Measurements from ENCODE around the gene SPATS1. TPM values are rescaled to one million over a fixed set of nuclear protein-coding genes. Genes with fewer than 3 reads are reported as not detected.

SPATS1 gene, protein sequence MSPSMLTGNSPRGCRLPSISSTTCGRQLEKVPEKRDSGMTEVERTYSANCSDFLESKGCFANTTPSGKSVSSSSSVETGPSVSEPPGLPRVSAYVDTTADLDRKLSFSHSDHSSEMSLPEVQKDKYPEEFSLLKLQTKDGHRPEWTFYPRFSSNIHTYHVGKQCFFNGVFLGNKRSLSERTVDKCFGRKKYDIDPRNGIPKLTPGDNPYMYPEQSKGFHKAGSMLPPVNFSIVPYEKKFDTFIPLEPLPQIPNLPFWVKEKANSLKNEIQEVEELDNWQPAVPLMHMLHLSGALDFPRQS
- total RNA-seq (2022; extraction: Qiagen RNA extraction; ENCODE audit: low read depth): not detected in 5 replicates

DNA sequence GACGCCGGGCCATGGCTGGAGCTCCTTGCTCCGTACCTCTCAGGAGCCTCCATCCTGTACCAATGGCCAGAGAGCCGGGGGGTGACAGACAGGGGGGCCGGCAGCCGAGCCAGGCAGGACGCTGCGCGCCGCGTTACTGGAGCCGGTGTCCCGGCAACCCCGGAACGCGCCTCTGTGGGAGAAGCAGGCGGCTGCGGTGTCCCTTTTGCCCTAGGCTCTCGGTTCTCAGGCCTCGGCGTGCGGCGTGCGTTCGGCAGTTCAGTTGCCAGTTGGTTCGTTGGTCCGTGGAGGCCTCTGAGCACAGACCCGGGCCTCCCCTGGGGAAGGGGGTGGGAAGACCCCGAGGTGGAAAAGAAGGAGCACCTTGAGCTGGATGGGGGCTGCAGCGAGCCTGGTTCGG, at the start of gene SPATS1:
SPATS1 (plus strand) TSS at position 162 of the 400 bp plus-strand sequence. CDS start 446 bp downstream, outside the sequence.

DNA sequence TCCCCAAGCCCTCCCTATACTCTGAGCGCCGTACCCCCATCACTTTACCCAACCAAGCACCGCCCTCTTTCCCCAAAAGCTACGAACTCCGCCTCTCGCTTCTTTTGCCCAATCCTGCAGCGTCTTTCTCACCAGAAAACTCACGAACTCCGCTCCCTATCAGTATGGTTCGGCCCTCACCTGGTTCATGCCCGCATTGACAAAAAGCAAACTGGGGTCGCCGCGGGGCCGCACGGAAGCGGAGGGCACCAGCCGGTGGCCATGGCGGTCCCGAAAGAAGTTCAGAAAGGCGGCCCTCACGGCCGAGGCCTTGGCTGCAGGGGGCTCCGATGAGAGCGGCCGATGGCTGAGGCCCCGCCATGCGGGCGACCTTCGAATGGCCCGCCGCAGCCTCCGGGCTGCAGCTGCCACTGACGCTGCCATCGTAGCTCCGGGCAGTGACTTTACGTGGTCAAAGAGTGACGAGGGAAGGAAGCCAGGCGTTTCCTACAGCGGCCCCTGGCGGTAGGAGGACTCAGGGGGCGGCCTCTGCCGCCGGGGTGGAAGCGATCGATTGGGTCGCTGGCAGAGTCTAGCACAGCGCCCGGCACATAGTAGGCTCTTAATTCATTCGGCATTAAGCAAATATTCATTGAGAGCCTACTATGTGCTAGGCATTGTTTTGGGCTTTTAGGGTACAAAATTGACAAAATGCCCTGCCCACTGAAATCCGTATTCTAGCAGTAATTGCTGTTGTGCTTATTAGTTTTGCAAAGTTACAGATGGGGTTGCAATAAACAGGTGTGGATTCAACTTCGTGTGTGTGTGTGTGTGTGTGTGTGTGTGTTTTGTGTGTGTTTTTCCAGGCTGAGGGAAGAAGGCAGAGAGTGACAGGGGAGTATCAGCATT, 29.3 kb upstream of the SPATS1 start, which contains the start of gene AARS2:
AARS2 (minus strand) TSS at position 447 of the 888 bp plus-strand sequence; CDS start at position 423, 24 bp downstream.

DNA sequence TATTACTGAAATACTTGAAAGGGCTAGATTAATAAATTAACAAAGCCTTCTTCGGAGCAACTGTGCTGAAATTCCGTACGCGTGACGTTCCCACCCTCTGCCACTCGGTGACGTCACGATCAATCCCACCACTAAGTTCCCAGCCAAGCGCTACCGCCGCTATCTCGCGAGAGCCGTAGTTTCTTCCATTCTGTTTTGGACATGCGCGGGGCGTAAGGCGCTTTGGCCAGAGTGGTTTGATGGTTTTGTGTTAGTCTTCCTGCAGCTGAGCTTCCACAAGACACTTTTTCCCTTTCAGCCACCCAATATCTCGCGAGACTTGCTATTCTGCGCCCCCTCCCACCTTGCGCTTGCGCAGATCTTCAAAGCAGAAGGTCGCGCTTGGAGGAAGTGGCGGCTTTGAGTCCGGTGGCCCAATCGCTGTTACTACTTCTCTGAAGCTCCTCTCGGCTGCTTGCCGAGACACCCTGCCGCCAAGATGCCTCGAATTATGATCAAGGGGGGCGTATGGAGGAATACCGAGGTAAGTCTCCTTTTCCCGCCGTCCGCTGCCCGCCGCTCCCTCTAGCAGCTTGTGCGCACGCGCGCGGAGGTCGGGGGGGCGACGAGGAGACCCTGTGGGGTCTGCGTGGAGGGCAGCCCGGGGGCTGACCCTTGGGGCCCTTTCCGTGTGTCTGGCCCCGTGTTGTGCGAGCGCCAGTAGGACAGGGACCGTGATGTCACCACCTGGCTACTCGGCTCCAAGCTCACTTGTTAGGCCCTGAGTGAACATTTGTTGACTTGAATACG, 45.1 kb downstream of the SPATS1 start, which contains the start of gene CDC5L:
CDC5L (plus strand) TSS at position 361 of the 789 bp plus-strand sequence; CDS start at position 479, 118 bp downstream.

Other genes starting within 250 kb of the SPATS1 start
- 54.6 to 77.9 TPM (median 66.5 TPM) in 5 replicates for gene MRPL14, start 215.2 kb upstream of the SPATS1 start, total RNA-seq (2022; extraction: Qiagen RNA extraction; ENCODE audit: low read depth)
- gene TMEM63B, start 215.1 kb upstream of the SPATS1 start, total RNA-seq (2022; extraction: Qiagen RNA extraction; ENCODE audit: low read depth): 9.7 to 20.1 TPM (median 16.0 TPM) in 5 replicates
- gene CAPN11, start 183.8 kb upstream of the SPATS1 start, total RNA-seq (2022; extraction: Qiagen RNA extraction; ENCODE audit: low read depth): not detected in 5 replicates
- gene MYMX, start 125.7 kb upstream of the SPATS1 start, total RNA-seq (2022; extraction: Qiagen RNA extraction; ENCODE audit: low read depth): not detected in 5 replicates
- gene SLC29A1, start 119.1 kb upstream of the SPATS1 start, total RNA-seq (2022; extraction: Qiagen RNA extraction; ENCODE audit: low read depth): 37.0 to 58.9 TPM (median 57.3 TPM) in 5 replicates
- 1,146 to 1,419 TPM (median 1,243 TPM) in 5 replicates for gene HSP90AB1, start 95.5 kb upstream of the SPATS1 start, total RNA-seq (2022; extraction: Qiagen RNA extraction; ENCODE audit: low read depth)
- 45.6 to 69.6 TPM (median 65.1 TPM) in 5 replicates for gene SLC35B2, start 85.1 kb upstream of the SPATS1 start, total RNA-seq (2022; extraction: Qiagen RNA extraction; ENCODE audit: low read depth)
- gene NFKBIE, start 77.1 kb upstream of the SPATS1 start, total RNA-seq (2022; extraction: Qiagen RNA extraction; ENCODE audit: low read depth): 8.2 to 12.2 TPM (median 9.3 TPM) in 5 replicates
- gene TMEM151B, start 72.2 kb upstream of the SPATS1 start, total RNA-seq (2022; extraction: Qiagen RNA extraction; ENCODE audit: low read depth): 0.02 to 0.13 TPM (median 0.05 TPM) in 4 of 5 replicates, not detected in the other
- gene AARS2, start 29.3 kb upstream of the SPATS1 start, total RNA-seq (2022; extraction: Qiagen RNA extraction; ENCODE audit: low read depth): 3.8 to 8.2 TPM (median 7.4 TPM) in 5 replicates
- 11.8 to 19.6 TPM (median 12.5 TPM) in 5 replicates for gene CDC5L, start 45.1 kb downstream of the SPATS1 start, total RNA-seq (2022; extraction: Qiagen RNA extraction; ENCODE audit: low read depth)

Data from A549 treated with ZK216348 at 1 μM for 4 hours (cell line).